Keratinocyte (primary cell): ENCODE data around the gene PRKAR1B.

Experiments used
- EZH2 ChIP-seq: IDR thresholded peaks from one replicate; pipeline ENCODE4 v1.6.1; 2012; ENCODE audit warnings: inconsistent platforms, mild to moderate bottlenecking, low read length, moderate library complexity
- TF ChIP-seq, protein P1 (sequence below), 3 experiments: IDR thresholded peaks in 1 of 3; conservative IDR thresholded peaks in 1 of 3; optimal IDR thresholded peaks in 1 of 3; 2 replicates in 2 of 3; 3 replicates in 1 of 3; pipeline versions ENCODE3 to v1.5.1; 2011; ENCODE audit warnings: low read length in 3 of 3, mild to moderate bottlenecking in 3 of 3, moderate library complexity in 2 of 3, control low read depth in 1 of 3, inconsistent platforms in 1 of 3; ENCODE audit not compliant: insufficient read depth in 2 of 3; ENCODE audit errors: extremely low read depth in 1 of 3

GRCh38 chr7:630539-630938, 96.5 kb downstream of the PRKAR1B start:
- TF ChIP-seq, protein P1, sequence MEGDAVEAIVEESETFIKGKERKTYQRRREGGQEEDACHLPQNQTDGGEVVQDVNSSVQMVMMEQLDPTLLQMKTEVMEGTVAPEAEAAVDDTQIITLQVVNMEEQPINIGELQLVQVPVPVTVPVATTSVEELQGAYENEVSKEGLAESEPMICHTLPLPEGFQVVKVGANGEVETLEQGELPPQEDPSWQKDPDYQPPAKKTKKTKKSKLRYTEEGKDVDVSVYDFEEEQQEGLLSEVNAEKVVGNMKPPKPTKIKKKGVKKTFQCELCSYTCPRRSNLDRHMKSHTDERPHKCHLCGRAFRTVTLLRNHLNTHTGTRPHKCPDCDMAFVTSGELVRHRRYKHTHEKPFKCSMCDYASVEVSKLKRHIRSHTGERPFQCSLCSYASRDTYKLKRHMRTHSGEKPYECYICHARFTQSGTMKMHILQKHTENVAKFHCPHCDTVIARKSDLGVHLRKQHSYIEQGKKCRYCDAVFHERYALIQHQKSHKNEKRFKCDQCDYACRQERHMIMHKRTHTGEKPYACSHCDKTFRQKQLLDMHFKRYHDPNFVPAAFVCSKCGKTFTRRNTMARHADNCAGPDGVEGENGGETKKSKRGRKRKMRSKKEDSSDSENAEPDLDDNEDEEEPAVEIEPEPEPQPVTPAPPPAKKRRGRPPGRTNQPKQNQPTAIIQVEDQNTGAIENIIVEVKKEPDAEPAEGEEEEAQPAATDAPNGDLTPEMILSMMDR (optimal IDR thresholded peaks at IDR 0.05 in 1 of 3, IDR thresholded peaks at IDR 0.05 in 1 of 3, conservative IDR thresholded peaks at IDR 0.05 in 1 of 3; ENCODE audit: extremely low read depth in 1 of 3, insufficient read depth in 2 of 3, low read length in 3 of 3) = no peak
- TF ChIP-seq EZH2 = no peak
